Neural cell (in vitro differentiated cells): ENCODE data around the gene ENTREP3. TPM values are rescaled to one million over a fixed set of nuclear protein-coding genes. Genes with fewer than 3 reads are reported as not detected.

ENCODE experiments used
- H2AFZ ChIP-seq: fragments of 200-600, 300-800 bp; sonication (generic), shearing (Covaris generic); 2 replicates; pipeline ENCODE4 v1.6.0; 2014; ENCODE audit warnings: low read depth, mild to moderate bottlenecking, antibody characterized with exemption, low read length, moderate library complexity
- H3F3A ChIP-seq: fragments of 200-600 bp; shearing (Covaris generic); 2 replicates; pipeline ENCODE4 v1.6.1; 2016; ENCODE audit warnings: mild to moderate bottlenecking, moderate library complexity, mixed read lengths, antibody characterized with exemption, low read length; ENCODE audit not compliant: insufficient read depth, poor library complexity, severe bottlenecking
- H3K27ac ChIP-seq: fragments of 200-600, 300-800 bp; sonication (generic), shearing (Covaris generic); 2 replicates; pipeline ENCODE4 v1.5.1; 2014; ENCODE audit warnings: mild to moderate bottlenecking, low read length, moderate library complexity
- H3K27me3 ChIP-seq: fragments of 300-800, 200-600 bp; sonication (generic), shearing (Covaris generic); 2 replicates; pipeline ENCODE4 v1.6.0; 2014; ENCODE audit warnings: mild to moderate bottlenecking, low read depth, low read length, moderate library complexity; ENCODE audit not compliant: insufficient read depth
- H3K36me3 ChIP-seq: fragments of 300-800, 200-600 bp; sonication (generic), shearing (Covaris generic); 2 replicates; pipeline ENCODE4 v1.5.1; 2014; ENCODE audit warnings: mild to moderate bottlenecking, antibody characterized with exemption, low read length, moderate library complexity; ENCODE audit not compliant: insufficient read depth
- H3K4me2 ChIP-seq: fragments of 300-800, 200-600 bp; sonication (generic), shearing (Covaris generic); 2 replicates; pipeline ENCODE4 v1.6.0; 2014; ENCODE audit warnings: mild to moderate bottlenecking, low read length
- H3K4me3 ChIP-seq: fragments of 300-800, 200-600 bp; sonication (generic), shearing (Covaris generic); 2 replicates; pipeline ENCODE4 v1.5.1; 2014; ENCODE audit warnings: mild to moderate bottlenecking, low read length, moderate library complexity
- H3K79me2 ChIP-seq: fragments of 200-600 bp; shearing (Covaris generic); replicated peaks from 2 replicates; pipeline ENCODE4 v1.6.0; 2014; ENCODE audit warnings: mild to moderate bottlenecking, low read length, moderate library complexity; ENCODE audit not compliant: insufficient read depth
- H3K9ac ChIP-seq: fragments of 300-800, 200-600 bp; sonication (generic), shearing (Covaris generic); 2 replicates; pipeline ENCODE4 v1.6.1; 2016; ENCODE audit warnings: mild to moderate bottlenecking, low read length, mixed read lengths
- H3K9me2 ChIP-seq: fragments of 200-600 bp; shearing (Covaris generic); 2 replicates; pipeline ENCODE4 v1.6.1; 2016; ENCODE audit warnings: mild to moderate bottlenecking, low read length, mixed read lengths; ENCODE audit not compliant: insufficient read depth
- H3K9me3 ChIP-seq: fragments of 200-600, 300-800 bp; sonication (generic), shearing (Covaris generic); 2 replicates; pipeline ENCODE4 v1.6.1; 2016; ENCODE audit warnings: mild to moderate bottlenecking, mixed run types, low read length, moderate library complexity, mixed read lengths
- H4K20me1 ChIP-seq: fragments of 200-600 bp; shearing (Covaris generic); 2 replicates; pipeline ENCODE4 v1.6.1; 2016; ENCODE audit warnings: mild to moderate bottlenecking, mixed run types; ENCODE audit not compliant: insufficient read depth
- CTCF ChIP-seq: fragments of 450-650 bp; IDR thresholded peaks from 2 replicates; pipeline ENCODE4 v1.5.1; 2014; ENCODE audit warnings: antibody characterized with exemption, mild to moderate bottlenecking, moderate library complexity; ENCODE audit not compliant: poor library complexity, severe bottlenecking
- EP300 ChIP-seq: fragments of 450-650 bp; conservative IDR thresholded peaks from 2 replicates; pipeline ENCODE4 v1.6.1; 2014; ENCODE audit warnings: antibody characterized with exemption, mild to moderate bottlenecking, moderate library complexity; ENCODE audit not compliant: poor library complexity, severe bottlenecking
- EZH2 ChIP-seq: fragments of 200-600, 300-800 bp; shearing (Covaris generic), sonication (generic); IDR thresholded peaks from 2 replicates; pipeline ENCODE4 v1.6.1; 2014; ENCODE audit warnings: antibody characterized with exemption, low read length, borderline replicate concordance, mild to moderate bottlenecking; ENCODE audit not compliant: insufficient read depth, poor library complexity, severe bottlenecking
- MXI1 ChIP-seq: fragments of 450-650 bp; conservative IDR thresholded peaks from 2 replicates; pipeline ENCODE4 v1.6.1; 2014; ENCODE audit warnings: antibody characterized with exemption, mild to moderate bottlenecking; ENCODE audit not compliant: poor library complexity, severe bottlenecking
- POLR2AphosphoS5 ChIP-seq: IDR thresholded peaks from 2 replicates; pipeline ENCODE4 v1.6.1; 2012
- RAD21 ChIP-seq: fragments of 450-650 bp; conservative IDR thresholded peaks from 2 replicates; pipeline ENCODE4 v1.6.1; 2014; ENCODE audit warnings: antibody characterized with exemption, mild to moderate bottlenecking, moderate library complexity
- REST ChIP-seq: IDR thresholded peaks from 2 replicates; pipeline ENCODE4 v1.6.1; 2012; ENCODE audit warnings: borderline replicate concordance
- SMC3 ChIP-seq: fragments of 450-650 bp; conservative IDR thresholded peaks from 2 replicates; pipeline ENCODE4 v1.6.1; 2014; ENCODE audit warnings: antibody characterized with exemption, mild to moderate bottlenecking, moderate library complexity; ENCODE audit not compliant: poor library complexity
- TAF1 ChIP-seq: IDR thresholded peaks from 2 replicates; pipeline ENCODE4 v1.6.1; 2012; ENCODE audit warnings: low read depth
- polyA plus RNA-seq: library from polyadenylated mRNA; depleted of rRNA; stranded (reverse); fragments of >200 nt; gene quantifications from 2 replicates; pipeline ENCODE4 v1.2.3, GENCODE V29; 2014

Gene ENTREP3
- polyA plus RNA-seq, 1 donor from 2014 or later, result 11.1 TPM

DNA sequence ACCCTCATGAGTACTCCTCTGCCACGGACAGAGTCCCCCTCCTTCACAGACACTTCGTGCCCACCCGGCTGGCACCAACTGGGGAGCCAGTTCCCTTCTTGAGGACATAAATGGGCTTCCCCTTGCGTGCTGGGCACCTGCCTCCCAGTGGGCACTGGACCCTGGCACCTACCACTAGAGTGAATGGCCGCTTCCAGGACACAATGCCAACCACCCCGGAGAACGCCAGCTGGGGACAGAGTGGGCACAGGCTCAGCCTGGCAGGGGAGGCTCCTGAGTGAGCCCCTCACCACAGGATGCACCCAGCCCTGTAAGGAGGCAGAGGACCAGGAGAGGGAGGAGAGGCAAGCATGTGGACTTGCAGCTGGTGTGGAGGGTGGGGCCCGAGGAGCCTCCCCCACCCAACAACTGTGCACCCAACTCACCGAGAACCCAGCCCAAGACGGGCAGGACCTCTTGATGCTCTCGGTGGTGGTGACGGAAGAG lies 1.0 kb downstream of the ENTREP3 start:
- Histone ChIP-seq H3K4me2 (peak overlapping the region; percentile 80), H3K9me2 (no peaks in the 10 kb centered on the region), H3K4me3 (peak overlapping the region; percentile 94), H2AFZ (peak overlapping the region; percentile 56), H3K36me3 (no peaks in the 10 kb centered on the region), H3K9ac (peak overlapping the region; percentile 91), H3K27me3 (no peaks in the 10 kb centered on the region), H3F3A (no peaks in the 10 kb centered on the region), H3K79me2 (peaks cover 8% of the 10 kb centered on the region), H3K27ac (peak overlapping the region; percentile 67), H3K9me3 (no peaks in the 10 kb centered on the region), H4K20me1 (no peaks in the 10 kb centered on the region)
- TF ChIP-seq MXI1 (no peak), TAF1 (no peak), POLR2AphosphoS5 (no peak), SMC3 (no peak), REST (no peak), EZH2 (no peak), CTCF (no peak), RAD21 (no peak), EP300 (no peak)

GRCh38 chr1:155253797-155254196 lies 1.5 kb downstream of the ENTREP3 start:
- Histone ChIP-seq H2AFZ (no peak overlapping the region), H3K4me3 (peak overlapping the region; percentile 94), H3K36me3 (no peaks in the 10 kb centered on the region), H3K27me3 (no peaks in the 10 kb centered on the region), H3F3A (no peaks in the 10 kb centered on the region), H4K20me1 (no peaks in the 10 kb centered on the region), H3K9me2 (no peaks in the 10 kb centered on the region), H3K27ac (no peak overlapping the region), H3K9ac (peak overlapping the region; percentile 91), H3K9me3 (no peaks in the 10 kb centered on the region), H3K79me2 (peaks cover 8% of the 10 kb centered on the region), H3K4me2 (peak overlapping the region; percentile 9)
- no peak for TF ChIP-seq EZH2
- TF ChIP-seq RAD21, result no peak
- no peak for TF ChIP-seq EP300
- TF ChIP-seq CTCF, result no peak
- TF ChIP-seq SMC3, result no peak
- no peak for TF ChIP-seq MXI1
